PC-3 (cell line): ENCODE data around the gene TMEM163. TPM values are rescaled to one million over a fixed set of nuclear protein-coding genes. Genes with fewer than 3 reads are reported as not detected.

Experiments used
- ATAC-seq: fragments of 200-7000 bp; cut with Tn5 transposase; 2 replicates; pipeline ENCODE4 v1.9.1; 2020; ENCODE audit warnings: mild to moderate bottlenecking, moderate library complexity
- BruUV-seq: library from RNA; stranded (reverse); fragments of 400-500 nt; replicated peaks from 2 replicates; lab custom pipeline; 2021; lab: Mats Ljungman, UMichigan
- CTCF ChIA-PET: fragments of 300-600 bp; sonication (Branson Sonifier 250); formaldehyde crosslinking; loops from one replicate; lab custom pipeline; 2022; ENCODE audit warnings: antibody characterized with exemption; lab: Charles Lee
- POLR2A ChIA-PET: fragments of 300-600 bp; sonication (Branson Sonifier 250); formaldehyde crosslinking; loops from one replicate; lab custom pipeline; 2022; ENCODE audit warnings: antibody characterized with exemption; ENCODE audit not compliant: unreplicated experiment; lab: Charles Lee
- DNase-seq: peaks from one replicate; pipeline ENCODE4 v3.0.0-alpha.2; 2015
- H2AFZ ChIP-seq: fragments of 300-600 bp; sonication (generic); 2 replicates; pipeline ENCODE4 v1.6.0; 2016; ENCODE audit warnings: antibody characterized with exemption, low read length
- H3F3A ChIP-seq: fragments of 300-600 bp; sonication (generic); one replicate; pipeline ENCODE4 v1.6.0; 2017; ENCODE audit warnings: antibody characterized with exemption, low read length, control low read depth, mild to moderate bottlenecking; ENCODE audit not compliant: unreplicated experiment
- H3K27ac ChIP-seq: fragments of 300-600 bp; sonication (generic); 2 replicates; pipeline ENCODE4 v1.5.1; 2016; ENCODE audit warnings: mild to moderate bottlenecking, low read length
- H3K27me3 ChIP-seq: fragments of 300-600 bp; sonication (generic); 2 replicates; pipeline ENCODE4 v1.6.1; 2016; ENCODE audit warnings: low read length, mixed read lengths
- H3K36me3 ChIP-seq: fragments of 300-600 bp; sonication (generic); 2 replicates; pipeline ENCODE4 v1.6.1; 2016; ENCODE audit warnings: low read depth, mixed run types, low read length, mixed read lengths
- H3K4me1 ChIP-seq: fragments of 300-600 bp; sonication (generic); 2 replicates; pipeline ENCODE4 v1.5.1; 2016; ENCODE audit warnings: low read length; ENCODE audit not compliant: insufficient read depth
- H3K4me2 ChIP-seq: fragments of 300-600 bp; sonication (generic); 2 replicates; pipeline ENCODE4 v1.6.0; 2016; ENCODE audit warnings: low read length
- H3K4me3 ChIP-seq: fragments of 300-600 bp; sonication (generic); 2 replicates; pipeline ENCODE4 v1.5.1; 2016; ENCODE audit warnings: mild to moderate bottlenecking, low read length, mixed read lengths
- H3K79me2 ChIP-seq: fragments of 300-600 bp; sonication (generic); 2 replicates; pipeline ENCODE4 v1.6.1; 2017; ENCODE audit warnings: low read length, mixed read lengths
- H3K9ac ChIP-seq: fragments of 300-600 bp; sonication (generic); 2 replicates; pipeline ENCODE4 v1.6.0; 2016; ENCODE audit warnings: mild to moderate bottlenecking, low read length
- H3K9me2 ChIP-seq: fragments of 300-600 bp; sonication (generic); replicated peaks from 2 replicates; pipeline ENCODE4 v1.6.1; 2016; ENCODE audit warnings: mixed run types, low read length, mixed read lengths
- H3K9me3 ChIP-seq: fragments of 300-600 bp; sonication (generic); 2 replicates; pipeline ENCODE4 v1.6.1; 2016; ENCODE audit warnings: low read length, mixed read lengths
- H4K20me1 ChIP-seq: fragments of 300-600 bp; sonication (generic); 2 replicates; pipeline ENCODE4 v1.6.1; 2016; ENCODE audit warnings: low read length, mixed read lengths
- EZH2 ChIP-seq: fragments of 300-600 bp; sonication (generic); IDR thresholded peaks from one replicate; pipeline ENCODE4 v1.6.1; 2017; ENCODE audit warnings: antibody characterized with exemption, mild to moderate bottlenecking, low read length; ENCODE audit not compliant: unreplicated experiment
- EZH2phosphoT487 ChIP-seq: fragments of 300-600 bp; sonication (generic); IDR thresholded peaks from 2 replicates; pipeline ENCODE4 v1.6.1; 2018; ENCODE audit warnings: mild to moderate bottlenecking, antibody characterized with exemption, low read length, borderline replicate concordance
- intact Hi-C: fragments of 100-400 bp; cut with micrococcal nuclease; formaldehyde crosslinking; loops from 2 replicates; pipeline ENCODE4 v1.9.0; 2023
- total RNA-seq: library from RNA; depleted of rRNA; stranded (reverse); fragments of >200 nt; gene quantifications from 2 replicates; pipeline ENCODE4 v1.2.3, GENCODE V29; 2014
- TF ChIP-seq, protein P1 (sequence below): fragments of 300-600 bp; sonication (generic); conservative IDR thresholded peaks from 2 replicates; pipeline ENCODE4 v1.5.1; 2017; ENCODE audit warnings: antibody characterized with exemption, low read depth, mild to moderate bottlenecking, low read length

TMEM163 gene
- total RNA-seq, 1 experiment from 2014 or later, result 0.47 TPM

DNA sequence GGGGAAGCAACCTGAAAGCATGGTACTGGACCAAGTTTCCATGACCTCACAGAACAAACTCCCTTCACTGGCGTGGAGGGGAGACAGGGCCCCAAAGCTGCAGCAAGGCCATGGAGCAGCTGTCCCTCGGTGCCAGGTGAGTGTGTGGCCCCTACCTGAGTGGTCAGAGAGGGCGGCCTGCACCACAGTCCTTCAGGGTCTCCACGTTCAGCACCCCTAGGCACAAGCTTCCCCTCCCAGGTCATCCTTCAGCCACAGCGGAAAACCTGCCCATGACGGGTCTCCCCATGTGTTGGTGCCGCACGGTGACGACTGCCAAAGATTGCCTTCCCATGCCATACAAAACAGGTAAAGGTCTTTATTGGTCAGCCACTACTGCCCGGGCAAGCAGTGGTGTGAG is 263.4 kb downstream of the TMEM163 start:
- ChIA-PET CTCF (no interaction called here), POLR2A (no interaction called here)
- no TSS peak for BruUV-seq

DNA sequence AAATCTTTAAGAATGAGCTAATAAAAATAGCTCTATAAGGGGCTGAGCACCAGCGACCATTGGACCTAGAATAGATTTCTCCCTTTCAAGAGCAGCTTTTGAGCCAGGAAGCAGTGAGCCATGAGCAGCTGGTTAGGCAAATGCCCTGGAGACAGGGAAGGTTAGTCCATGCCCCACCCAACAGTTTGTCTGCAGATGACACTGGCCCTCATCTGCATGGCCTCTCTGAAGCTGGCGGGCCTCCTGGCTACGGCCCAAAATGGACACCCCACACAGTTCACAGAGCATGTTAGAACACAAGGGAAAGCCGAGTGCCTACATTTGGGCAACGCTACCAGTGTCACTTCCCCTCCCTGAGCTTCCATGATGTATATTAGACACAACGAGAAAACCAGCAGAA is 263.9 kb downstream of the TMEM163 start:
- POLR2A ChIA-PET, result no interaction called here
- H3K27me3 ChIP-seq, result no peaks in the 10 kb centered on the region
- no peaks in the 10 kb centered on the region for H3K9me2 ChIP-seq
- H3K9ac ChIP-seq, result no peak overlapping the region
- H3K4me2 ChIP-seq, result no peak overlapping the region
- BruUV-seq, result no TSS peak
- no peaks in the 10 kb centered on the region for H3F3A ChIP-seq
- no peak overlapping the region for H3K27ac ChIP-seq
- H4K20me1 ChIP-seq, result no peaks in the 10 kb centered on the region
- H3K36me3 ChIP-seq, result no peaks in the 10 kb centered on the region; the same call in 1 of the 2 replicates
- no peaks in the 10 kb centered on the region for H3K4me1 ChIP-seq
- ATAC-seq (no peak), DNase-seq (no peak)
- no peak overlapping the region for H3K4me3 ChIP-seq
- CTCF ChIA-PET, result no interaction called here
- H2AFZ ChIP-seq, result no peak overlapping the region
- intact Hi-C loops, result no loop called here
- no peak for TF ChIP-seq EZH2
- TF ChIP-seq EZH2phosphoT487, result no peak
- TF ChIP-seq, protein P1, sequence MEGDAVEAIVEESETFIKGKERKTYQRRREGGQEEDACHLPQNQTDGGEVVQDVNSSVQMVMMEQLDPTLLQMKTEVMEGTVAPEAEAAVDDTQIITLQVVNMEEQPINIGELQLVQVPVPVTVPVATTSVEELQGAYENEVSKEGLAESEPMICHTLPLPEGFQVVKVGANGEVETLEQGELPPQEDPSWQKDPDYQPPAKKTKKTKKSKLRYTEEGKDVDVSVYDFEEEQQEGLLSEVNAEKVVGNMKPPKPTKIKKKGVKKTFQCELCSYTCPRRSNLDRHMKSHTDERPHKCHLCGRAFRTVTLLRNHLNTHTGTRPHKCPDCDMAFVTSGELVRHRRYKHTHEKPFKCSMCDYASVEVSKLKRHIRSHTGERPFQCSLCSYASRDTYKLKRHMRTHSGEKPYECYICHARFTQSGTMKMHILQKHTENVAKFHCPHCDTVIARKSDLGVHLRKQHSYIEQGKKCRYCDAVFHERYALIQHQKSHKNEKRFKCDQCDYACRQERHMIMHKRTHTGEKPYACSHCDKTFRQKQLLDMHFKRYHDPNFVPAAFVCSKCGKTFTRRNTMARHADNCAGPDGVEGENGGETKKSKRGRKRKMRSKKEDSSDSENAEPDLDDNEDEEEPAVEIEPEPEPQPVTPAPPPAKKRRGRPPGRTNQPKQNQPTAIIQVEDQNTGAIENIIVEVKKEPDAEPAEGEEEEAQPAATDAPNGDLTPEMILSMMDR, result no peak
- no peaks in the 10 kb centered on the region for H3K79me2 ChIP-seq
- H3K9me3 ChIP-seq, result no peaks in the 10 kb centered on the region

More for the DNA sequence above, 263.4 kb downstream of the TMEM163 start:
- no peak for ATAC-seq
- Histone ChIP-seq H3K27me3 (no peaks in the 10 kb centered on the region), H4K20me1 (no peaks in the 10 kb centered on the region), H3K9me2 (no peaks in the 10 kb centered on the region), H3F3A (no peaks in the 10 kb centered on the region), H3K4me1 (no peaks in the 10 kb centered on the region), H3K9ac (no peak overlapping the region), H2AFZ (no peak overlapping the region), H3K79me2 (no peaks in the 10 kb centered on the region), H3K9me3 (no peaks in the 10 kb centered on the region), H3K4me2 (no peak overlapping the region), H3K36me3 (no peaks in the 10 kb centered on the region; the same call in 1 of the 2 replicates), H3K27ac (no peak overlapping the region), H3K4me3 (no peak overlapping the region)
- intact Hi-C loops, result no loop called here
- TF ChIP-seq, protein P1, result no peak
- TF ChIP-seq EZH2phosphoT487 (no peak), EZH2 (no peak)
- no peak for DNase-seq

GRCh38 chr2:134454426-134454825 is 264.4 kb downstream of the TMEM163 start:
- intact Hi-C loops, result no loop called here

More at GRCh38 chr2:134454426-134454825, 264.4 kb downstream of the TMEM163 start:
- no peaks in the 10 kb centered on the region for H3K4me1 ChIP-seq
- BruUV-seq, result no TSS peak
- H2AFZ ChIP-seq, result no peak overlapping the region
- no peaks in the 10 kb centered on the region for H3K9me2 ChIP-seq
- H3F3A ChIP-seq, result no peaks in the 10 kb centered on the region
- no peak overlapping the region for H3K9ac ChIP-seq
- CTCF ChIA-PET, result no interaction called here
- H3K4me2 ChIP-seq, result no peak overlapping the region
- TF ChIP-seq EZH2phosphoT487 (no peak), EZH2 (no peak)
- TF ChIP-seq, protein P1, result no peak
- no peaks in the 10 kb centered on the region for H3K27me3 ChIP-seq
- DNase-seq, result no peak
- H4K20me1 ChIP-seq, result no peaks in the 10 kb centered on the region
- H3K27ac ChIP-seq, result no peak overlapping the region
- no peaks in the 10 kb centered on the region for H3K9me3 ChIP-seq
- no peak overlapping the region for H3K4me3 ChIP-seq
- POLR2A ChIA-PET, result no interaction called here
- no peaks in the 10 kb centered on the region; the same call in 1 of the 2 replicates for H3K36me3 ChIP-seq
- no peaks in the 10 kb centered on the region for H3K79me2 ChIP-seq
- ATAC-seq, result no peak
